HCT116 (cell line): ENCODE measurements around the gene C10orf95. TPM values are rescaled to one million over a fixed set of nuclear protein-coding genes. Genes with fewer than 3 reads are reported as not detected.

Experiments
- ATAC-seq: fragments of 200-7000 bp; cut with Tn5 transposase; 2 replicates; pipeline ENCODE4 v1.9.1; 2020; ENCODE audit warnings: mild to moderate bottlenecking, moderate library complexity
- BruUV-seq: library from RNA; stranded (reverse); fragments of 400-500 nt; replicated peaks from 2 replicates; lab custom pipeline; 2021; lab: Mats Ljungman, UMichigan
- CTCF ChIA-PET: fragments of 300-600 bp; sonication (Branson Sonifier 250); formaldehyde crosslinking; loops from one replicate; lab custom pipeline; 2021; ENCODE audit warnings: antibody characterized with exemption; lab: Charles Lee
- POLR2A ChIA-PET: fragments of 300-600, 350-600 bp; sonication (Branson Sonifier 250); formaldehyde crosslinking; loops from one replicate; lab custom pipeline; 2021; ENCODE audit warnings: antibody characterized with exemption; lab: Charles Lee
- RAD21 ChIA-PET, 2 experiments: fragments of 300-600 bp; sonication (Branson Sonifier 250); formaldehyde crosslinking; loops; one replicate each; lab custom pipeline; 2023; ENCODE audit warnings: low total read pairs in 2 of 2; ENCODE audit not compliant: uncharacterized antibody in 2 of 2, unreplicated experiment in 2 of 2, low non-redundant PET in 1 of 2; lab: Charles Lee
- DNase-seq: peaks from one replicate; pipeline ENCODE4 v3.0.0-alpha.2; 2010; ENCODE audit warnings: low read depth, low spot score
- H2AFZ ChIP-seq: fragments of 200-600 bp; shearing (Covaris generic), sonication (generic); 2 replicates; pipeline ENCODE4 v1.6.1; 2017; ENCODE audit warnings: low read depth, mixed run types, mixed read lengths, antibody characterized with exemption, low read length; ENCODE audit not compliant: poor library complexity, severe bottlenecking
- H3K27ac ChIP-seq: 2 replicates; pipeline ENCODE4 v1.5.1; 2012; ENCODE audit warnings: low read depth, low read length
- H3K27me3 ChIP-seq: fragments of 200-600 bp; sonication (generic); 2 replicates; pipeline ENCODE4 v1.6.1; 2016; ENCODE audit warnings: mixed run types, low read length, mixed read lengths; ENCODE audit not compliant: insufficient read depth
- H3K36me3 ChIP-seq, 2 experiments: fragments of 200-500 bp in 1 of 2; fragments of 200-600 bp in 1 of 2; sonication (Bioruptor generic) in 1 of 2; sonication (generic) in 1 of 2; 2 replicates each; pipeline versions ENCODE4 v1.5.1 to v1.6.1; 2014 to 2016; ENCODE audit warnings: low read length in 2 of 2, inconsistent platforms in 1 of 2, mixed read lengths in 1 of 2, mixed run types in 1 of 2; ENCODE audit not compliant: insufficient read depth in 2 of 2, control insufficient read depth in 1 of 2
- H3K4me1 ChIP-seq, 2 experiments: fragments of 200-600 bp in 1 of 2; sonication (generic) in 1 of 2; 2 replicates each; pipeline versions ENCODE4 v1.5.1 to v1.6.1; 2012 to 2017; ENCODE audit warnings: low read length in 2 of 2, inconsistent platforms in 1 of 2, mild to moderate bottlenecking in 1 of 2, mixed read lengths in 1 of 2, mixed run types in 1 of 2, moderate library complexity in 1 of 2; ENCODE audit not compliant: insufficient read depth in 2 of 2, control insufficient read depth in 1 of 2
- H3K4me2 ChIP-seq: fragments of 200-600 bp; sonication (generic); 2 replicates; pipeline ENCODE4 v1.6.1; 2017; ENCODE audit warnings: mixed run types, low read length, mixed read lengths
- H3K4me3 ChIP-seq, 2 experiments: fragments of 200-600 bp in 1 of 2; sonication (generic) in 1 of 2; replicated peaks in 1 of 2; 2 replicates each; pipeline ENCODE4 v1.5.1; 2011 to 2016; ENCODE audit warnings: low read length in 2 of 2, control low read depth in 1 of 2, low read depth in 1 of 2, mild to moderate bottlenecking in 1 of 2, mixed read lengths in 1 of 2, mixed run types in 1 of 2
- H3K79me2 ChIP-seq: fragments of 200-600 bp; sonication (generic); 2 replicates; pipeline ENCODE4 v1.6.1; 2017; ENCODE audit warnings: mild to moderate bottlenecking, mixed run types, low read length, moderate library complexity, mixed read lengths; ENCODE audit not compliant: insufficient read depth
- H3K9ac ChIP-seq: fragments of 200-600 bp; sonication (generic); 2 replicates; pipeline ENCODE4 v1.6.1; 2016; ENCODE audit warnings: low read length, mixed read lengths
- H3K9me2 ChIP-seq: fragments of 200-600 bp; sonication (generic), shearing (Covaris generic); 2 replicates; pipeline ENCODE4 v1.6.1; 2017; ENCODE audit warnings: mixed run types, mild to moderate bottlenecking, moderate library complexity; ENCODE audit not compliant: insufficient read depth
- H3K9me3 ChIP-seq, 2 experiments: fragments of 200-500 bp in 1 of 2; fragments of 200-600 bp in 1 of 2; sonication (Bioruptor generic) in 1 of 2; sonication (generic) in 1 of 2; 2 replicates each; pipeline ENCODE4 v1.6.1; 2014 to 2017; ENCODE audit warnings: low read length in 2 of 2, mixed read lengths in 2 of 2, inconsistent platforms in 1 of 2, low read depth in 1 of 2, mild to moderate bottlenecking in 1 of 2, mixed run types in 1 of 2, moderate library complexity in 1 of 2; ENCODE audit not compliant: control insufficient read depth in 1 of 2, insufficient read depth in 1 of 2
- H4K20me1 ChIP-seq: fragments of 200-600 bp; sonication (generic), shearing (Covaris generic); 2 replicates; pipeline ENCODE4 v1.6.1; 2017; ENCODE audit warnings: mixed run types, mild to moderate bottlenecking, moderate library complexity; ENCODE audit not compliant: insufficient read depth
- ELF1 ChIP-seq: IDR thresholded peaks from 2 replicates; pipeline ENCODE4 v1.6.1; 2012; ENCODE audit warnings: low read depth, borderline replicate concordance
- POLR2A ChIP-seq: IDR thresholded peaks from 2 replicates; pipeline ENCODE4 v1.7.0; 2011; ENCODE audit warnings: borderline replicate concordance; ENCODE audit not compliant: insufficient read depth, insufficient read length; ENCODE audit errors: extremely low read depth
- RAD21 ChIP-seq: IDR thresholded peaks from 2 replicates; pipeline ENCODE4 v1.6.1; 2012; ENCODE audit warnings: low read depth, mild to moderate bottlenecking
- SIN3A ChIP-seq: IDR thresholded peaks from 2 replicates; pipeline ENCODE4 v1.6.1; 2012; ENCODE audit warnings: low read depth
- SP1 ChIP-seq: IDR thresholded peaks from 2 replicates; pipeline ENCODE4 v1.6.1; 2012; ENCODE audit warnings: low read depth
- TCF7L2 ChIP-seq: IDR thresholded peaks from 2 replicates; pipeline ENCODE4 v1.7.0; 2011; ENCODE audit warnings: borderline replicate concordance, inconsistent platforms; ENCODE audit not compliant: insufficient read depth, insufficient read length; ENCODE audit errors: extremely low read depth
- ZBTB33 ChIP-seq: IDR thresholded peaks from 2 replicates; pipeline ENCODE4 v1.6.1; 2011; ENCODE audit warnings: mild to moderate bottlenecking, low read length, moderate library complexity; ENCODE audit not compliant: insufficient replicate concordance; ENCODE audit errors: extremely low read depth
- ZFX ChIP-seq: fragments of 450-650 bp; IDR thresholded peaks from 2 replicates; pipeline ENCODE4 v1.6.1; 2017
- ZNF274 ChIP-seq: fragments of 200-500 bp; sonication (Bioruptor generic); IDR thresholded peaks from 2 replicates; pipeline ENCODE4 v1.6.1; 2014; ENCODE audit warnings: mild to moderate bottlenecking, low read depth, low read length, inconsistent platforms
- intact Hi-C: fragments of 100-400 bp; cut with micrococcal nuclease; formaldehyde crosslinking; loops from 2 replicates; pipeline ENCODE4 v1.10.0; 2022
- total RNA-seq: library from RNA; stranded (reverse); gene quantifications from one replicate; pipeline ENCODE4 v1.2.1, GENCODE V29; 2021; ENCODE audit not compliant: unreplicated experiment
- TF ChIP-seq, protein P1 (sequence below), 3 experiments: fragments of 200-600 bp in 1 of 3; sonication (generic) in 1 of 3; IDR thresholded peaks in 2 of 3; conservative IDR thresholded peaks in 1 of 3; 2 replicates each; pipeline ENCODE4 v1.5.1; 2012 to 2017; ENCODE audit warnings: low read depth in 2 of 3, low read length in 2 of 3, antibody characterized with exemption in 1 of 3, borderline replicate concordance in 1 of 3, control low read depth in 1 of 3, mild to moderate bottlenecking in 1 of 3, mixed read lengths in 1 of 3, mixed run types in 1 of 3, moderate library complexity in 1 of 3; ENCODE audit not compliant: insufficient read depth in 1 of 3

C10orf95 gene
- total RNA-seq, 1 experiment from 2014 or later = 2.1 TPM

- H3K4me1 ChIP-seq = peaks cover 14 to 33% of the 10 kb centered on the region in 2 experiments
- no peak overlapping the region for H3K4me3 ChIP-seq
- H3K9ac ChIP-seq = no peak overlapping the region
- H3K9me3 ChIP-seq = no peaks in the 10 kb centered on the region
- no peaks in the 10 kb centered on the region for H3K27me3 ChIP-seq
- ATAC-seq = no peak
- no peak for TF ChIP-seq ZBTB33
- TF ChIP-seq TCF7L2 = no peak
- TF ChIP-seq, protein P1, sequence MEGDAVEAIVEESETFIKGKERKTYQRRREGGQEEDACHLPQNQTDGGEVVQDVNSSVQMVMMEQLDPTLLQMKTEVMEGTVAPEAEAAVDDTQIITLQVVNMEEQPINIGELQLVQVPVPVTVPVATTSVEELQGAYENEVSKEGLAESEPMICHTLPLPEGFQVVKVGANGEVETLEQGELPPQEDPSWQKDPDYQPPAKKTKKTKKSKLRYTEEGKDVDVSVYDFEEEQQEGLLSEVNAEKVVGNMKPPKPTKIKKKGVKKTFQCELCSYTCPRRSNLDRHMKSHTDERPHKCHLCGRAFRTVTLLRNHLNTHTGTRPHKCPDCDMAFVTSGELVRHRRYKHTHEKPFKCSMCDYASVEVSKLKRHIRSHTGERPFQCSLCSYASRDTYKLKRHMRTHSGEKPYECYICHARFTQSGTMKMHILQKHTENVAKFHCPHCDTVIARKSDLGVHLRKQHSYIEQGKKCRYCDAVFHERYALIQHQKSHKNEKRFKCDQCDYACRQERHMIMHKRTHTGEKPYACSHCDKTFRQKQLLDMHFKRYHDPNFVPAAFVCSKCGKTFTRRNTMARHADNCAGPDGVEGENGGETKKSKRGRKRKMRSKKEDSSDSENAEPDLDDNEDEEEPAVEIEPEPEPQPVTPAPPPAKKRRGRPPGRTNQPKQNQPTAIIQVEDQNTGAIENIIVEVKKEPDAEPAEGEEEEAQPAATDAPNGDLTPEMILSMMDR (IDR thresholded peaks at IDR 0.05 in 2 of 3, conservative IDR thresholded peaks at IDR 0.05 in 1 of 3; ENCODE audit: borderline replicate concordance in 1 of 3, insufficient read depth in 1 of 3, low read depth in 2 of 3, low read length in 2 of 3) = no peak
- TF ChIP-seq RAD21 = no peak
- no peak for TF ChIP-seq ZNF274
- TF ChIP-seq ZFX = no peak
- TF ChIP-seq ELF1 = no peak
- TF ChIP-seq SP1 = no peak
- TF ChIP-seq SIN3A = no peak
- TF ChIP-seq POLR2A = no peak
- BruUV-seq = no TSS peak
- H3K4me2 ChIP-seq = no peak overlapping the region
- H3K27ac ChIP-seq = no peak overlapping the region
- ChIA-PET CTCF (interaction anchor here (1.2 to 1.8 kb wide), 2 partner anchors 15 to 176 kb away, joined by 3 to 11 read pairs; no protein-coding TSS in a partner anchor), POLR2A (interaction anchor here (0.7 to 1.6 kb wide), 3 partner anchors 9 to 112 kb away, joined by 3 to 5 read pairs (median 3); partner anchors contain the start of gene FBXL15), RAD21 (no interaction called here)
- intact Hi-C loops = no loop called here
- DNase-seq = no peak
- no peaks in the 10 kb centered on the region for H3K9me2 ChIP-seq
- H3K36me3 ChIP-seq = peaks cover 0 to 4% of the 10 kb centered on the region in 2 experiments; a peak in 2 of 4 replicates
- no peak overlapping the region for H2AFZ ChIP-seq
- H3K79me2 ChIP-seq = no peaks in the 10 kb centered on the region
- no peaks in the 10 kb centered on the region for H4K20me1 ChIP-seq
Observed at GRCh38 chr10:102406815-102407214, 44.5 kb downstream of the C10orf95 start.
